Measurements from ENCODE around the gene RACGAP1.

RACGAP1 gene

GRCh38 chr12:49954863-49955830 is 70.1 kb downstream of the RACGAP1 start:
- Histone ChIP-seq H3K27me3 (ENCODE audit: insufficient read depth, low read depth) (peaks cover 27% of the 10 kb centered on the region; the same call in 1 of the 2 replicates), H3K4me2 (no peak overlapping the region), H3K4me3 (IDR thresholded peaks at IDR 0.05; ENCODE audit: insufficient read depth, low read depth, low read length) (no peak overlapping the region), H2AFZ (ENCODE audit: low read depth) (no peak overlapping the region), H3K4me1 (ENCODE audit: low read depth, poor library complexity, severe bottlenecking) (no peaks in the 10 kb centered on the region), H3K9ac (no peak overlapping the region), H3K36me3 (ENCODE audit: insufficient read depth) (no peaks in the 10 kb centered on the region), H4K20me1 (ENCODE audit: insufficient read depth) (no peaks in the 10 kb centered on the region), H3K27ac (no peak overlapping the region), H3K79me2 (ENCODE audit: insufficient read depth, low read depth) (no peaks in the 10 kb centered on the region)
- no peak for TF ChIP-seq CTCF (conservative IDR thresholded peaks at IDR 0.05; ENCODE audit: low read depth, low read length)

DNA sequence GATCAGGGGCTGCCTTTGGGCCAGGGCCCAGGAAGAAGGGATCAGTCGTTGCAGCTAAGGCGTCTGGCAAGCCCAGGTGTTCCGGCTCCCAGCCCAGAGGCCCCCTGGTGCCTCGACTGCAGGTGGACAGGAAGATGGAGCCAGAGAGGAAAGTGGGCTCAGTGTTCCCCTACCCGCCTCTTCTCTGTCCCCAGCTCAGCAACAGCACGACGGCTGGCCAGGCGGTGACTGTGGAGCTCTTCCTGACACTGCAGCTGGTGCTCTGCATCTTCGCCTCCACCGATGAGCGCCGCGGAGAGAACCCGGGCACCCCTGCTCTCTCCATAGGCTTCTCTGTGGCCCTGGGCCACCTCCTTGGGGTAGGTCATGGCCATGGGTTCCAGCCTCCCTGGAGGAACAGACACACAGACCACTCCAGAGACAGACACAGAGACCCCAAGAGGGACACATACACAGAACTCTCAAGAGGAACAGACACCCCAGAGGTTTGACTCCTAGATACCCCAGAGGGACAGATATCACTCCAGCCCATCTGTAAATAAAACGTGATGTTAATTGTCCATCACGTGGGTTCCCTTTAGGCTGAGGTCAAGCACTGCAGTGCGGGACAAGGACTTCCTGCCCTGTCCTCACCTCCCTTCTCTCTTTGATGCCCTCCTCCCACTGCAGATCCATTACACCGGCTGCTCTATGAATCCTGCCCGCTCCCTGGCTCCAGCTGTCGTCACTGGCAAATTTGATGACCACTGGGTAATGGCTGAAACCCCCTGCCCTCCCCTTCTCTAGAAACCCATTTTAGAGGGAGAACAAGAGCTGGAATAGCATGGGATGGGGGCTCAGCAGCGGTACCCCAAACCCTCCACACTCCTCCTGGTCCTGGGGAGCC is 71.1 kb downstream of the RACGAP1 start:
- H3K4me1 ChIP-seq (ENCODE audit: low read depth, poor library complexity, severe bottlenecking): no peaks in the 10 kb centered on the region
- H3K27me3 ChIP-seq (ENCODE audit: insufficient read depth, low read depth): peaks cover 18% of the 10 kb centered on the region; the same call in 1 of the 2 replicates

DNA sequence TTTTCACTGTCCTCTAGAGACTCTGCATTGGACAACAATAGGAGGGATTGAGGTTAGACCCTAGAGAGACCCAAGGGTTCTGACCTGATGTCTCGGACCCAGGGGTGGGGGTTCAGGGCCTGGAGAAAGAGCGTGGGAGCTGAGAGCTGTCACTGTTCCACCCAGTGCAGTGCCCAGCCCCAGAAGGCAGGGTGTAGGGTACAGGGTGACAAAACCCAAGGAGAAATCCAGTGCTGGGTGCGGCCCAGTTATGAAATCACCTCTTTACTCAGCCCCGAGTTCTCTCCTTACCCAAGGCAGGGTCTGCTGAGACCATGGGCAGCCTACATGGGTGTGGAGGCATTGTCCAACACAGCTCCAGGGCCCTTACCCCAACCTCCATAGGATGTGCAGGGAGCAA is 72.1 kb downstream of the RACGAP1 start:
- no peak overlapping the region for H3K9ac ChIP-seq

More for the DNA sequence above, 71.1 kb downstream of the RACGAP1 start:
- no peak overlapping the region for H3K4me3 ChIP-seq (IDR thresholded peaks at IDR 0.05; ENCODE audit: insufficient read depth, low read depth, low read length)
- no peaks in the 10 kb centered on the region for H3K36me3 ChIP-seq (ENCODE audit: insufficient read depth)
- H3K27ac ChIP-seq: no peak overlapping the region
- no peak overlapping the region for H3K4me2 ChIP-seq
- TF ChIP-seq CTCF (conservative IDR thresholded peaks at IDR 0.05; ENCODE audit: low read depth, low read length): no peak
- no peak overlapping the region for H3K9ac ChIP-seq
- H2AFZ ChIP-seq (ENCODE audit: low read depth): no peak overlapping the region
- H3K79me2 ChIP-seq (ENCODE audit: insufficient read depth, low read depth): no peaks in the 10 kb centered on the region
- H4K20me1 ChIP-seq (ENCODE audit: insufficient read depth): no peaks in the 10 kb centered on the region

More for the DNA sequence above, 72.1 kb downstream of the RACGAP1 start:
- Histone ChIP-seq H4K20me1 (ENCODE audit: insufficient read depth) (no peaks in the 10 kb centered on the region), H3K4me3 (IDR thresholded peaks at IDR 0.05; ENCODE audit: insufficient read depth, low read depth, low read length) (no peak overlapping the region), H2AFZ (ENCODE audit: low read depth) (no peak overlapping the region), H3K79me2 (ENCODE audit: insufficient read depth, low read depth) (no peaks in the 10 kb centered on the region), H3K4me2 (no peak overlapping the region), H3K27me3 (ENCODE audit: insufficient read depth, low read depth) (peaks cover 8% of the 10 kb centered on the region; the same call in 1 of the 2 replicates), H3K27ac (no peak overlapping the region), H3K4me1 (ENCODE audit: low read depth, poor library complexity, severe bottlenecking) (no peaks in the 10 kb centered on the region), H3K36me3 (ENCODE audit: insufficient read depth) (no peaks in the 10 kb centered on the region)
- TF ChIP-seq CTCF (conservative IDR thresholded peaks at IDR 0.05; ENCODE audit: low read depth, low read length): no peak

All from KMS-11 (cell line).